HG03558 (cell line): Measurements from ENCODE around the gene NPAS3.

Source experiments
- ATAC-seq: cut with Tn5 transposase; IDR thresholded peaks from one replicate; pipeline ENCODE4 v1.9.1; 2021; ENCODE audit warnings: moderate number of reproducible peaks; ENCODE audit not compliant: unreplicated experiment; ENCODE audit errors: extremely low read depth

Gene NPAS3

DNA sequence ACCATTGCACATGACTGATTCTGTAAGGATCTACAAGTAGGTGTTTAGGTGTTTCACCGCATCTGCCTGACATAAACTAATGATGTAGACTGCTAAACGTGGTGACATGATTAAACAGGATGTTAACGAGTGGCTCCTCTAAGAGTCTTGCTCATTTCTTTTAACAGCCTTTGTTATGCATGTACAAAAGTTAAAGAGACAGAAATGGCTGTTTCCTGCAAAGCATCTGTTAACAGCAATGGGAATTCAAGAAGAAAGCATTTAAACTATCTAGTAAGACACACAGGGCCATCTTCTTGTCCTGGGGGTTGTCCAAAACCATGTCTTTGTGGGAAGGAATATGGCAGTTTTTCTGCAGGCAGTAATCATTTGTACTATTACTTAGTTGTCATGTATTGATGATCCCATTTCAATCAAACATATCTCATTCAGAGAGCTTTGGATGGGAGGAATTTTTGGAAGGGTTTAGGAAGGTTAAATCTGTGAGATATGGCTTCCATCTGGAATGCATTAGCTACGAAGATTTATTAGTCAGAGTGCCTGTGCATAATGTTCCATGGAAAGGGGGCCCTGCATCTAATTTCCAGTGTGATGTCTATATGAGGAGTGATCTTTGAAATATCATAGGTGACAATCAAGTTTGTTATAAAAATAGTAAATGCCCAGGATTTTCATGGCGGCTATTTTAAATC lies 517.1 kb downstream of the NPAS3 start:
- no peak for ATAC-seq

DNA sequence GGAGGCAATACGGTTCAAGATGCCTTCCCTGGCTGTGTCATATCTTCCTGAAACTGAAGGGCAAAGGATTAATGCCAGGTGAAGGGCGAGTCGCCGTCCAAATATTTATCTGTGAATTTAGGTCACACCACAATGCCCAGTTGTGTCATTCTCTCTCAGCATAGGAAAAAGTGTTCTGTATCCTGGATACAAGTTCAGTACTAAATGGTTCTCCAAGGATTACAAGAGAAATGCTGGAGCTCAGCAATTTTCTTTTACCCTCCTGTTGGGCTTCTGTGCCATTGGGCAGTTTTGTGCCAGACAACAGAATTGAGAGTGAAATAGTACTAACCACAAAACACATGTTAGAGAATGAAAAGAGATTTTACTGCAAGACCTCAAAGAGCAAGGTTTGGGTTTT lies 518.3 kb downstream of the NPAS3 start:
- no peak for ATAC-seq

DNA sequence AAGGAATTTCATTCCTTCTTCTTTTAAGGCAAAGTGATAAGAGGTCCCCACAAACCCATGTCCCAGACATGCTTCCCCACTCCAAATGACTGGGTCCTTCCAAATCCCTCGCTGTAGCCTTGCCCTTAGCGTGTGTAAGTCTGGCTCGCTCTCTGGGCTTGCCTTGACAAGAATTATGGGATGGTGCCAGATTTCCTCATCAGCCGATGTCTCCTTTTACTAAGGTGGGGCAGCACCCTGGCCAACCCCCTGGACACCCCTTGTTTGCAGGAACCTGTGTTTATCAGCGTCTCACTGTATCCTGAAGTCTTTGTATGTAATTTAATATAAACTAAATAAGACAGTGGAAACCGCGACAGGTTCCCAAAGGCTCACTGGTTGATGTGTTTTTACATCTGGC lies 518.9 kb downstream of the NPAS3 start:
- ATAC-seq = no peak

DNA sequence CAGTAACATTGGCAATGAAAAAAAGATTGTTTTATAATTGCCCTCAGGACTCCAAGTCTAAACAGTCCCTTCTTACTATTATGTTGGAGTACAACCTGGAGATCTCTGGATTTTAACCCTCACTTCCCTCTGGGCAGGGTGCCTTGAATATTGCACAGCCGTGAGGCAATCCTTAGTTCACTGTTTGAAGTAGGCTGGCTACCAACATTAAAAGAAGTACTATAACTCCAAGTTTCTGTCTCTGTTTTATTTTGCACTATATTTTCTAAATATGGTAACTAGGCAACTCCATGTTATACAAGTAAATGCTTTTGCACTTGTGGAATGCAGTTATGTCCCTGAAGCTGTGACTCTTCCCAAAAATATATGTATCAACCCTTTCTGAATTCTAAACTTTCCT lies 521.5 kb downstream of the NPAS3 start:
- ATAC-seq = no peak

DNA sequence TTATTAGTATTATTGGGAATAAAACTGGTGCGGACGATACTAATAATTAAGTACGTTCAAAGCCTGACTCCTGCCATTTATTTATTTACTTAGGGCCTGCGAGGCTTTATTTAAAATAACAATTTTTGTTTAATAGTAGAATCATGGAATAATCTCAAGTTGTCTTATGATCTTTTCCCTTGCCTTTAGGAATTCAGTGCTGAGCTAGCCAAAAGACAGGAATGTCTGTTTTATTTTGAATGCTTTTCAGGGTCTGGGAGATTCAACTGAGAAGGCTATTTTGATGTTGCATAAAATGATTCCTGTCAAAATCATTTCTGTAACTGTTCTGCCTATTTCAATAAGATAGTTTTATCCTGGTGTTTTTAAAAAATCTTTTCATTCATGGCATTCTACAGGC lies 522.4 kb downstream of the NPAS3 start:
- no peak for ATAC-seq

DNA sequence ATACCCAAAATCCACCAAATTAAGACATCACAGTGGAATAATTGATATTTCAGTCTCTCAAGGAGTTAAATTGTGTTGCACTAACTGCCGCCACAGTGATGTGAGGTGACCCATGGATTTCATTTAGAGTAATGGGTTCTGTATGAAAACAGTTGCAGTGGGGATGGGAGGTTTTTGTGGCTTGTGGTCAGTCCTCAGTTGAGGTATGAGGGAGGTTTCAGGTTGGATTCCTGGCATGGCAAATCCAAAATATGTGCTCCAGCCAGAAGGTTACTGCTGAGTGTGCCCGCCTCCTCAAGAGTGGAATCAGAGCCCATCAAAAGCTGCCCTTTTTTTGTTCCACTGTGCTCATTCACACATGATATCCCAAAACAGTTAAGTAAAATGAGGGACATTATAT lies 525.1 kb downstream of the NPAS3 start:
- ATAC-seq = no peak

DNA sequence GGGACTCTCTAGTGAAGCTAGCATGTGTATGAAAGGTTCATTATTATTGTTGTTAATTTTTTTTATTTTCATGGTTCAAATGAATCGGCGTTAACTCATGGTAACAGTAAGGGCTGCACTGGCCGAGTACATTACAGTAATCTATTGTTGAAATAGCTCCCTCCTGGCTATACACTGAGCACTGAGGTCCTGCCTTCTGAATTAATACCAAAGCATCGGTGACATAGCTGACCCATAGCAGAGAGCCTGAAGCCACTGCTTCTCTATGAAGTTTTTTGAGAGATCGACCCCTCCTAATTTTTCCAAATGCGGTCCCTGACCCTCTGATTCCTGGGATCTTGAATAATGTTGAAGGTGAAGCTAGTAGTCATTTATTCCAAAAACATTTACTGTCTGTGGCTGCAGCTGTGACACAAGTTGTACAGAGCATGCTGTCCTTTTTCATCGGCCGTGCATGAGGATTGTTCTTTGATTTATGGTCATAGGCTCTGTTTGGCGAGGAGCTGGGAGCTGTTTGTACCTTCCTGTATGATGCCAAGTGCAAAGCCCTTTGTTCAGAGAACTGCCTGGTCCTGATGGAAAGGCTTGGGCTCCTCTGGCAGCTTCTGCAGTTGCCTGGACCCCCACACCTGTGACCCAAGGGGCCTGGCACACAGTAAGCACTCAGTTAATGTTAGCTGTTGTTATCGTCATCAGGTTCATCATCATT lies 525.7 kb downstream of the NPAS3 start:
- ATAC-seq = no peak

DNA sequence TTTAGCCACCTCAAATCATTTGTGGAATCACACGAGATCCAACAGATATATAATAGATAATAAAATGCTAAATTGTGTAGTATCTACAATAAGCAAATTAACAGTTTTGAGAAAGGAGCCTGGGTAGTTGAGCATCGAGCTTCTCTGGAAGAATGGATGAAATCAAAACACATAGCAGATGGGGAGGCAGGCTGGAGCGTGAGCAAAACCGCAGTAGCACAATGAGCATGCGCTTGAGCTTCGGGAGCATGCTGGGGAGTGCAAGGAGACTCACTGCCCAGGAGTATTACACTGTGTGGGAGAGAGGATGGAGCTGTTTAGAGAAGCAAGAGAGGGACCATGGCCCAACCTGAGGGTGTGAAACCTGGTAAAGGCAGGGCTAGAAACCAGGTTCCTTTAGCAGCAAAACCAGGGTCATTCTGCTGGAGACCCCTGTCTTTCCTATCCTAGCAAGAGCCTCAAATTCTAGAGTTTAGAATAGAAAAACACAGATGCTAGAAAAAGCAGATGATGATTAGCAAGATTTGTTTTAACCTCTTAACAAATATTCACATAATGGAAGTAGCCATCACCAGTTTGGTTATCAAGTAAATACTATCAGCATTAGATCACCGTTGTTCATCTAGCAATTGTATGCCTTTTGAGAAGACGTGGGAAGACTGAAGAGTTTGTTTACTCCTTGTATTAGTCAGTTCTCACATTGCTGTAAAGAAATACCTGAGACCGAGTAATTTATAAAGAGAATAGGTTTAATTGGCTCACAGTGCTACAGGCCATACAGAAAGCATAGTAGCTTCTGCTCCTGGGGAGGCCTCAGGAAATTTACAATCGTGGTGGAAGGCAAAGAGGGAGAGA lies 527.4 kb downstream of the NPAS3 start:
- ATAC-seq = no peak

DNA sequence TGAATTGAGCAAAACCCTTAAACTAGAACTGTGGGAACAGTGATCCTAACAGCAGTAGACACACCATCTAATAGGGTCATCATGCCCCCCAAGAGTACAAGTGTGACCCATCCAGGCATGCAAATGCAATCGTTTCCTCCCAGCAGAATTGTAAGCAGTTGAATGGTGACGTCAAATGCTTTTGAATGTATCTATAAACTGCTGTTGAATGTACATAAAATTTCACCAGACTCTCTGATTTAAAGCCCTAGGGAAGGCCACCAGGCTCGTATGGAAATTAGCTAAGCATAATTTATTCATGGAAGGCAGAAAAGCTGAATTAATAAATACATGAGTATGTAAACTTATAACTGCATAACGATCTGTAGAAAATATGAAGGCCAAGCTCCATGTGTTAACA lies 529.3 kb downstream of the NPAS3 start:
- no peak for ATAC-seq

DNA sequence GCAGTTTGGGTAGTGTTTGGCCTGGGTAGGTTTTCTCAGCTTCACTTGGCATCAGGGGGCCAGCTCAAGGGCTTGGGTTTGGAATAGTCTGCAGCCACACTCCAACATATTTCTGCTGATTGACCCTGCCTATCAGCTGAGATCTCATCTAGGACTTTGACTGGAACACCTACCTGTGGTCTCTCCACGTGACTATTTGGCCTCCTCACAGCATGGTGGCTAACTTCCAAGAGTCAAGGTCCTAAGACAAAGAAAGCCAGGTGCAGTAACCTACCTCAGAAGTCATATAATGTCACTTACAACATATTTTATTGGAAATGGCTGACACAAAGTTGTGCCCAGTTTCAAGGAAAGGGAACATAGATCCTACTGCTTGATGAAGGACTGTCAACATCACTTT lies 531.2 kb downstream of the NPAS3 start:
- ATAC-seq = no peak

DNA sequence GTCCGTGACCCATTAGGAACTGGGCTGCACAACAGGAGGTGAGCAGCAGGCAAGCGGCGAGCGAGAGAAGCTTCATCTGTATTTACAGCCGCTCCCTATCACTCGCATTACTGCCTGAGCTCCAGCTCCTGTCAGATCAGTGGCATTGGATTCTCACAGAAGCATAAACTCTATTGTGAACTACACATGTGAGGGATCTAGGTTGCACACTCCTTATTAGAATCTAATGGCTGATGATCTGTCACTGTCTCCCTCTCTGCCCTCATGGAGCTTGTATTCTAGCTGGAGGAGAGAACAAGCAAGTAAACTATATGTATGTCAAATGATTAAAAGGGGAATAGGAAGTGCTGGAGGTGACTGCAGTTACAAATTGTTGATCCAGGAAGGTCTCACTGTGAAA lies 533.1 kb downstream of the NPAS3 start:
- no peak for ATAC-seq

DNA sequence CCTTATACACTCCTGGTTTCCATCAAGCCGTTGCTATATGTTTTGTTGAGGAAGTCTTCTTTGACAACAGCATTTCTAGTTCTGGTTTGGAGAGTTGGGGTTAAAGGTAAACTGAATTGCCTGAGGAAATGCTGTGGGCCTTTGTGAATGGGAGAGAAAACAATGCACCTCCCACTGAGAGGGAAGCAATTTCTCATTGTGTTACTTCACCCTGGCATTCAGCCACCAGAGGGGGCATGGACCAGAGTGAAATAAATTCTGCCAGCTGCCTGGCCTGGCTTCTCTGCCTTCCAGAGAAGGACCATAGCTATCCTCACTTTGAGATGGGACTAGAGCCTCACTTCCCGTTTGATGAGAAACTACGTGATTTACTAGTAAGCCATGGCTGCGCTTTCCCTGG lies 536.9 kb downstream of the NPAS3 start:
- ATAC-seq = no peak

DNA sequence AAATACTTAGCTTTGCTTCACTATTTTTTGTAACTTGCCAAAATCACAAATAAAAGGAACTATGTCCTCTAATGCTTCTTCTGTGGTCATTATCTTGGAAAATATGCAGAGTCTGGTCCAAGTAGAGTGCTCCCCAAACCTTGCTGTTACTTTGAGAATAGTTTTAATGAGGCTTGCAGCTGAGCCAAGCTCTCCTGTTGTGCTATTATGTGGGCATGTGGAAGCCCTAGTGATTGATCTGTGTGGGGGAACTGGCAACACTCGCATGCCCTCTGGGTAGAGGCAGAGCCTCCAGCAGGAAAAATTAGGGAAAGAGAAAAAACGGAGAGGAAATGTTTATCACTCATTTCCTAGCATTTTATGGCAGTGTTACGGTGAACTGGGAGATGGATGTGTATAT lies 539.1 kb downstream of the NPAS3 start:
- no peak for ATAC-seq

DNA sequence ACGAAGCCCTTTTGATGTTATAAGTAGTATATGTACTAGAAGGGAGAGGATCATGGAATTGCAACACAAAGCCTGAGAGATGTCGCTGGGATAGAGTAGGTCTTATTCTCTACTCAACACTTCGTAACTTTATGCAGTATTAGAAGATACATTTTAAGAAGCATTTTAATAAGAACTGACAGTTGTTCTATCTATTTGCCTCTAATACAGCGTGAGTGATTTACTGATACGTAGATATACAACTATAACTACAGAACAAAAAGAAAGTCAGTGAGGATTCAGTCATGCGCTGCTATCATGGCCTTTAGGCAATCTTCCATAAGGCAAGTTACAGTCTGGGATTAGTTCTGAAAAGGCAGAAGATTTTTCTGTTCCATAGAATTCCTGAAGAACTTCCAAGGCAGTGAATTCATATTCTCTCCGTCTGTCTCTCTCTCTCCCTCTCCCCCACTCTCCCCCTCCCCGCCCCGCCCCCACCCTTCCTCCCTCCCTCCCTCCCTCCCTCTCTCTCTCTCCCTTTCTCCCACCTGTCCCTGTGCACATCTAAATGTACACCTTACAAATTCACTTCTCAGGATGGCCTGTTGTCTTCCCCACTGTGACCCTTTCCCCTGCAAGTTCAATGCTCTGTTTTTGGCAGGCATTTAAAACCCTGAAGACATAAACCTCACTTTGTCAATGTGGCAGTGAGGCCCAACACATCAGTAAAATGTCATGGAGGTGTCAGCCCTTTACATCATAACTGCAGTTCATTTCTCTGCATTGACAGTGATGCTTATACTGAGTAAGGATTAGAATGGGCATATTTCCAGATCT lies 541.6 kb downstream of the NPAS3 start:
- no peak for ATAC-seq

DNA sequence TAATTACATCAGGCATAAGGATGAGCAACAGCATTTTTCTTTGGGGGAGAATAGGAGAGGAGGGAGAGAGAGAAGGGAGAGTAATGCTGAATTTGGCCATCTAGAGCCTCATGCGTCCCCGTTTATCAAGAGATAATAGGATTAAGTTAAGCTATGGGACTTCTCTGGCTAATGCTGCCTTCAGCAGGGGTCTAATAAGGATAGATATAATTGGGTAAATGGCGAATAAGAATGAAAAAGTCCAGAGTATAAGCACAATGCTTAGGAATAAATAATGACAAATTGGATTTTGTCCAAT lies 542.2 kb downstream of the NPAS3 start:
- ATAC-seq = no peak

DNA sequence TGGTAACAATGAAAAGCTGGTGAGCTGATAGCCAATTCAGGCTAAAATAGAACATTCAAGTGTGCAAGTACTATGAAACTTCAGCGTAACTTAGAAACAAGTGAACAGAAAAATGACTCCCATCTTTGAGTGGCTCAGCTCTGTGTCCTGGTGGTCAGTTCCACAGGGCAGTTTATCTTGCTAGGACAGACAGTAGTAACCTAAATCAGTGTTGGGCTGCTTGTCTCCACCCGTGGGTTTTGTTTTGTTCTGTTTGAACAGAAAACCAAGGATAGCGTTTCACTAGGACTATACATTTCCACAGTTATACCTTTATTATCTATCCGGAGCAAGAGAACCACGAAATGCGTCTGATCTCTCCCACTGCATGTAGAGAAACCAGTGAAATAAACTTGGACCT lies 544.4 kb downstream of the NPAS3 start:
- no peak for ATAC-seq

DNA sequence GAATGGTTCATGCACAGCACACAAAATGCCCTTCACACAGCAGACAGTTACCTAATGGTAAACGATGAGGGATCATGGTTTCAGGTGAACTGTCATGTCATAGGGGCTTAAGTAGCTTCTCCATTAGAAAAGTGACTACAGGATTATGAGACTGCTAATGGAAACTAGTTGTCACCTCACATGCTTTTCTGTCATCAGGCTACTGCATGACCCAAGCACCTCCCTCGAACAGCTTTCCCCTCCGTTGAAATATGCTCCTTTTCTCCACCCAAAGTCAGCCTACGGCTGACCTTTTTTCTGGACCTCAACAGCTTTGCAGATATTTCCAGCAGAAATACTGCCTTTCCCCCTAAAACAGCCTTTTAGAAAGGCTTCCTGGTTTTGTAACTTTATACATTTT lies 544.9 kb downstream of the NPAS3 start:
- no peak for ATAC-seq

DNA sequence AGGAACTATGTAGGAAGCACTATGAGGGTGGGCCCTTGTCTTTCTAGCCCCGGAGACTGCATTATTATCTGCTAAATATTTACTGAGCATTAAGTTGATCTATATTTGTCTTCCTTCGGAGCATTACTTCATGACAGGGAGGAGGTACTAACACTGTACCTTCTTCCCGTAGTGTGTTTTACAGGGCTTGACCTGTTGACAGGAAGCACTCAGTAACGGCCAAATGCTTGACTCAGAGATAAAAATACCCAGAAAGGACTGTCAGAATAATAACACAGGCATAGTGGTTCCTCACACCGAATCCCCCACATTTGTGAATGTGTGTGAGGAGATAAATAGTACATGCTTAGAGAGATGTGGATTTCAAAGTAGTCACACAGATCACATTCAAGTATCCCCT lies 545.6 kb downstream of the NPAS3 start:
- no peak for ATAC-seq

DNA sequence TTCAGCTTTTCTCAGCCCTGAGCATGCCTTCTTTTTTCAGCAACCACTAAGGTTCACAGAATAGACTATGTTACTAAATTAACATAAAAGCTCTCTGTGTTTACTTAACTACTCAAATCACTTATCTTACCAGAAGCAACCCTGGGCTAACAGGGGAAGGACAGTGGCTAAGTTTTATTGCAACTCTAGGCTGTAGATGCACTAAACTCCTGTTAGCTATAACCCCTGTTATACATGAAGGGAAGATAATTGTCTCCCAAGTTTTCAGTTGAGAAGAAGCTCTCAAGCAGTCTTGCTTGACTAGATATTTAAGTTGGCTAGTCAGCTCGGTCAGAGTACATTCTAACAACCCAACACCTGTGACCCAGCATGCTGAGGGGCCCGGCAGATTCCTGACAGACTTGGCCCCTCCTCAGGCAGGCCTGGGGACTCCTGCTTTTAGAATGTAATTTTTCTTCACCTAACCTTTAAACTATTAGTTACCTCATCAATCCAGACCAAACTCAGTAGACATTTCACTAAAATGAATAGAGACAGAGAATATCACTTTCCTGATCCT lies 547.7 kb downstream of the NPAS3 start:
- no peak for ATAC-seq

DNA sequence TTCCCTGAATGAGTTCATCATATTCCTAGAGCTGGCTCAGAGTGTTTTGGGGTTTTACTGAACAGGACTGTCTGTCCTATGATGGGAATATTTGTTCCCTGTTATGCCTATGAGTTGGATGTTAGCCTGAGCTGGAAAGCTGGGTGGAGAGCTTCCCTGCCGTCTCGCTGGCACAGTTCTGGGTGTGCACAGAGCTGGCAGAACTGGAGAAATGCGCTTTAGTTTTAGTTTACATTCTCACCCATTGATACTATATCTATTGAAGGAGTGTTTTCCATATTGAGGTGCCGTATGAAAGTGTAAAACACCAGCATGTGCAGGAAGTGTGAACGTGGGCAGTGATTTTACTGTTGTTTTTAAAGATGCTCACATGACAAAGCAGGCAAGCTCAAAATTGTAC lies 549.9 kb downstream of the NPAS3 start:
- ATAC-seq = no peak
